ENCODE data around the gene EME1. TPM values are rescaled to one million over a fixed set of nuclear protein-coding genes. Genes with fewer than 3 reads are reported as not detected.

The EME1 gene
- total RNA-seq, 4 donors from 2014 or later: 1.1 TPM; not detected in 3

GRCh38 chr17:50359005-50359699 lies 13.9 kb upstream of the EME1 start:
- ATAC-seq (ENCODE audit: low FRiP score) (no peak), DNase-seq (ENCODE audit: low spot score) (no peak)
- TF ChIP-seq CTCF (IDR thresholded peaks at IDR 0.05): no peak

GRCh38 chr17:50359998-50360461 lies 13.0 kb upstream of the EME1 start:
- no peak for DNase-seq (ENCODE audit: low spot score)
- no peak for TF ChIP-seq CTCF (IDR thresholded peaks at IDR 0.05)

GRCh38 chr17:50360486-50361115 lies 12.4 kb upstream of the EME1 start:
- DNase-seq (ENCODE audit: low spot score) (no peak), ATAC-seq (ENCODE audit: low FRiP score) (no peak)
- TF ChIP-seq CTCF (IDR thresholded peaks at IDR 0.05): no peak

More at GRCh38 chr17:50359998-50360461, 13.0 kb upstream of the EME1 start:
- ATAC-seq (ENCODE audit: low FRiP score): no peak

GRCh38 chr17:50361561-50362480 lies 11.2 kb upstream of the EME1 start:
- peak in 1 of 3 donors; percentile 18 for TF ChIP-seq CTCF (IDR thresholded peaks at IDR 0.05)
- ATAC-seq (ENCODE audit: low FRiP score): no peak
- DNase-seq (ENCODE audit: low spot score): no peak

GRCh38 chr17:50362661-50363060 lies 10.4 kb upstream of the EME1 start:
- ATAC-seq (ENCODE audit: low FRiP score): no peak
- no peak for TF ChIP-seq CTCF (IDR thresholded peaks at IDR 0.05)
- DNase-seq (ENCODE audit: low spot score): no peak

- ATAC-seq (ENCODE audit: low FRiP score) (no peak), DNase-seq (ENCODE audit: low spot score) (no peak)
- TF ChIP-seq CTCF (IDR thresholded peaks at IDR 0.05): no peak
Observed at GRCh38 chr17:50363217-50364060, 9.6 kb upstream of the EME1 start.

Measured in omental fat pad (tissue), 4 donors.